Activated CD8-positive, alpha-beta T cell treated with anti-CD3 and anti-CD28 coated beads for 36 hours (primary cell): Measurements from ENCODE around the gene KDELR3. TPM values are rescaled to one million over a fixed set of nuclear protein-coding genes. Genes with fewer than 3 reads are reported as not detected.

Experiments used
- ATAC-seq: fragments of 200-7000 bp; cut with Tn5 transposase; one replicate; pipeline ENCODE4 v1.10.0; 2021; ENCODE audit warnings: mild to moderate bottlenecking, moderate library complexity
- CTCF ChIA-PET: fragments of 350-600 bp; sonication (Branson Sonifier 250); formaldehyde crosslinking; loops from one replicate; lab custom pipeline; 2021; ENCODE audit warnings: antibody characterized with exemption; lab: Charles Lee
- POLR2A ChIA-PET: fragments of 350-600 bp; sonication (Branson Sonifier 250); formaldehyde crosslinking; loops from one replicate; lab custom pipeline; 2021; ENCODE audit warnings: antibody characterized with exemption; lab: Charles Lee
- DNase-seq: peaks from one replicate; pipeline ENCODE4 v3.0.0-alpha.2; 2020
- H3K27ac Mint-ChIP-seq: one replicate; pipeline ENCODE4 v1.8.0; 2021; ENCODE audit warnings: mild to moderate bottlenecking, mixed read lengths
- H3K27me3 Mint-ChIP-seq: one replicate; pipeline ENCODE4 v1.8.0; 2021; ENCODE audit warnings: mixed read lengths
- H3K36me3 Mint-ChIP-seq: one replicate; pipeline ENCODE4 v1.8.0; 2021; ENCODE audit warnings: low read depth, mixed read lengths
- H3K4me1 Mint-ChIP-seq: one replicate; pipeline ENCODE4 v1.8.0; 2021; ENCODE audit warnings: low read depth, mixed read lengths
- H3K4me3 Mint-ChIP-seq: one replicate; pipeline ENCODE4 v1.8.0; 2021; ENCODE audit warnings: mild to moderate bottlenecking, moderate library complexity, mixed read lengths
- H3K9me3 Mint-ChIP-seq: one replicate; pipeline ENCODE4 v1.8.0; 2021; ENCODE audit warnings: mixed read lengths
- CTCF ChIP-seq: fragments of 200-600 bp; IDR thresholded peaks from one replicate; pipeline ENCODE4 v1.8.0; 2022; ENCODE audit warnings: antibody characterized with exemption, mild to moderate bottlenecking
- intact Hi-C: fragments of 100-400 bp; cut with micrococcal nuclease; formaldehyde crosslinking; loops from one replicate; pipeline ENCODE4 v1.10.0; 2022
- total RNA-seq, 2 experiments: library from RNA; stranded (reverse); gene quantifications; one replicate each; pipeline ENCODE4 v1.2.3, GENCODE V29; 2021

The KDELR3 gene
- total RNA-seq, 2 experiments from 2014 or later, result 1.7 to 2.1 TPM

- no peak for TF ChIP-seq CTCF
- Mint-ChIP-seq H3K4me3 (no peak overlapping the region), H3K9me3 (no peaks in the 10 kb centered on the region), H3K36me3 (no peaks in the 10 kb centered on the region), H3K27ac (no peak overlapping the region), H3K4me1 (no peaks in the 10 kb centered on the region), H3K27me3 (no peaks in the 10 kb centered on the region)
- no peak for ATAC-seq
- DNase-seq, result no peak
- POLR2A ChIA-PET, result no interaction called here
- CTCF ChIA-PET, result no interaction called here
- intact Hi-C loops, result no loop called here
Measured at GRCh38 chr22:38437416-38437815, 30.5 kb upstream of the KDELR3 start.

- no peak for TF ChIP-seq CTCF
- POLR2A ChIA-PET, result no interaction called here
- no peak overlapping the region for H3K27ac Mint-ChIP-seq
- no peaks in the 10 kb centered on the region for H3K9me3 Mint-ChIP-seq
- DNase-seq, result no peak
- ATAC-seq, result no peak
- H3K36me3 Mint-ChIP-seq, result no peaks in the 10 kb centered on the region
- no peak overlapping the region for H3K4me3 Mint-ChIP-seq
- intact Hi-C loops, result no loop called here
- H3K4me1 Mint-ChIP-seq, result no peaks in the 10 kb centered on the region
- CTCF ChIA-PET, result interaction anchor here (1.3 kb wide), 1 partner anchor 131 kb away, joined by 4 read pairs; no protein-coding TSS in a partner anchor
- no peaks in the 10 kb centered on the region for H3K27me3 Mint-ChIP-seq
Measured at GRCh38 chr22:38440747-38441350, 27.0 kb upstream of the KDELR3 start.

DNA sequence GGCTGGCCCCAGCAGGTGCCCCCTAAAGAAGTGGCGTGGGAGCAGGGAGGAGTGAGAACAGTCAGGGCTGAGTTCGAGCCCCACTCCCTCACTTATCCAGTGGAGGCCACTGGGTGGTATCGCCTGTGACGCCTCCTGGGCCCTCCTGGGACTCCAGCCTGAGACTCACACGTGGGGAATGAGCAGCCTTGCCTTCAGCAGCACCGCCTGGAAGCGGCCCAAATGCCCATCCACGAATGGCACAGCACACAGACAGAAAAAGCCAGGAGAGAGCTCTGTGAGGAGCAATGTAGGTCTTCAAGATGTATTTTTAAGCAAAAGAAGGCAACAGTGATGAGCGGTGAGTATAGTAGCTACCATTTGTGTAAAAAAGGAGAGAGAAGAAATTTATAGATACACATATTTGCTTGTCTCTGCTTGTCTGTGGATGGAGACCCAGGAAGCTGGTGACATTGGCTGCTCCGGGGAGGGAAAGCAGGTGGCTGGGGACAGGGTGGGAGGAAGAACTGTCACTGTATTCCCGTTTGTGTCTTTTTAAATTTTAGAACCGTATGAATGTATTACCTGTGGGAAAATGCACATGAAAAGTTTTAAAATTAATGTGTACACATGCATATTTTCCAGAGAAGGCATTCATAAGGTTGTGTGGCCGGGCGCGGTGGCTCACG, 26.1 kb upstream of the KDELR3 start:
- CTCF ChIA-PET, result no interaction called here
- Mint-ChIP-seq H3K4me3 (no peak overlapping the region), H3K9me3 (no peaks in the 10 kb centered on the region), H3K36me3 (no peaks in the 10 kb centered on the region), H3K27ac (no peak overlapping the region), H3K27me3 (no peaks in the 10 kb centered on the region), H3K4me1 (no peaks in the 10 kb centered on the region)
- POLR2A ChIA-PET, result no interaction called here
- no peak for ATAC-seq
- DNase-seq, result no peak
- intact Hi-C loops, result no loop called here
- no peak for TF ChIP-seq CTCF

DNA sequence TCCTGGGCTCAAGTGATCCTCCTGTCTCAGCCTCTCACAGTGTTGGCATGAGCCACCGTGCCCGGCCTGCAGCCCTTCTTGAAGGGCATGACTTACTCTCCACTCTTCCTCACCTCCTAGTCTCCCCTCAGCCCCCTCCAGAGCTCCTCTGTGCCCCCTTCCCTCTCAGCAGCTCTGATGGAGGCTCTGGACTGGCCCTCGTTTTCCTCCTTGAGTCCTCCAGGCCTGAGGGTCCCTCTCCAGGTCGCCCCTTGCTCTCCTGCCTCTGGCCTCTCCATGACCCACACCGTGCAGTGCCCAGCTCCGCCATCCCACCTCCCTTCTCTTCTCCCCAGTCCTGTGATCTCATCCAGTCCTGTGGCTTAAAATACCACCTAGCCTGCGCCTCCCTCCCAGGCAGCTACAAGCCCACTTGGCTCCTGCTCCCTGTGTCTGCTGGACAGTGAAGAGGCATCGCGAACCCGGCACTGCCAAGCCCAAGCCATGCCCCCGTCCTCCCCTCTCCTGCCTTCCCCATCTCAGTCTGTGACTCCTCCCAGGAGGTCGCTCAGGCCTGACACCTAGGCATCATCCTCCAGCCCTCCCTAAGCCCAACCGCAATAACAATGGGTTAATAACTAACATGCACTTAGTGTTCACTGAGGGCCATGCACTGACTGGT, 24.8 kb upstream of the KDELR3 start:
- POLR2A ChIA-PET, result interaction anchor here (1.4 kb wide), 1 partner anchor 10 kb away, joined by 6 read pairs; no protein-coding TSS in a partner anchor
- DNase-seq (no peak), ATAC-seq (no peak)
- Mint-ChIP-seq H3K9me3 (no peaks in the 10 kb centered on the region), H3K4me1 (no peaks in the 10 kb centered on the region), H3K27ac (no peak overlapping the region), H3K36me3 (no peaks in the 10 kb centered on the region), H3K27me3 (no peaks in the 10 kb centered on the region), H3K4me3 (no peak overlapping the region)
- CTCF ChIA-PET, result no interaction called here
- no peak for TF ChIP-seq CTCF
- intact Hi-C loops, result no loop called here
